Measurements from ENCODE around the gene IPO7.
"Not testable (repeated sequence)": the region's sequence is repeated elsewhere in the genome, so short reads cannot be mapped to it uniquely, and the experiment has no call there.

Gene IPO7

GRCh38 chr11:9357041-9357440, 27.4 kb upstream of the IPO7 start:
- Mint-ChIP-seq H3K27me3 (ENCODE audit: low read depth, poor library complexity) (no peaks in the 10 kb centered on the region), H3K27ac (no peak overlapping the region), H3K4me1 (peaks cover under 1% of the 10 kb centered on the region), H3K9me3 (no peaks in the 10 kb centered on the region), H3K4me3 (no peak overlapping the region), H3K36me3 (ENCODE audit: low read depth) (no peaks in the 10 kb centered on the region)
- TF ChIP-seq, protein P1, sequence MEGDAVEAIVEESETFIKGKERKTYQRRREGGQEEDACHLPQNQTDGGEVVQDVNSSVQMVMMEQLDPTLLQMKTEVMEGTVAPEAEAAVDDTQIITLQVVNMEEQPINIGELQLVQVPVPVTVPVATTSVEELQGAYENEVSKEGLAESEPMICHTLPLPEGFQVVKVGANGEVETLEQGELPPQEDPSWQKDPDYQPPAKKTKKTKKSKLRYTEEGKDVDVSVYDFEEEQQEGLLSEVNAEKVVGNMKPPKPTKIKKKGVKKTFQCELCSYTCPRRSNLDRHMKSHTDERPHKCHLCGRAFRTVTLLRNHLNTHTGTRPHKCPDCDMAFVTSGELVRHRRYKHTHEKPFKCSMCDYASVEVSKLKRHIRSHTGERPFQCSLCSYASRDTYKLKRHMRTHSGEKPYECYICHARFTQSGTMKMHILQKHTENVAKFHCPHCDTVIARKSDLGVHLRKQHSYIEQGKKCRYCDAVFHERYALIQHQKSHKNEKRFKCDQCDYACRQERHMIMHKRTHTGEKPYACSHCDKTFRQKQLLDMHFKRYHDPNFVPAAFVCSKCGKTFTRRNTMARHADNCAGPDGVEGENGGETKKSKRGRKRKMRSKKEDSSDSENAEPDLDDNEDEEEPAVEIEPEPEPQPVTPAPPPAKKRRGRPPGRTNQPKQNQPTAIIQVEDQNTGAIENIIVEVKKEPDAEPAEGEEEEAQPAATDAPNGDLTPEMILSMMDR (IDR thresholded peaks at IDR 0.05), result no peak
- DNase-seq, result no peak

GRCh38 chr11:9360862-9361622, 23.4 kb upstream of the IPO7 start:
- H3K4me3 Mint-ChIP-seq; H3K27me3 Mint-ChIP-seq (ENCODE audit: low read depth, poor library complexity); H3K9me3 Mint-ChIP-seq; H3K36me3 Mint-ChIP-seq (ENCODE audit: low read depth); H3K27ac Mint-ChIP-seq; DNase-seq: not testable (repeated sequence)
- peaks cover 24% of the 10 kb centered on the region for H3K4me1 Mint-ChIP-seq

DNA sequence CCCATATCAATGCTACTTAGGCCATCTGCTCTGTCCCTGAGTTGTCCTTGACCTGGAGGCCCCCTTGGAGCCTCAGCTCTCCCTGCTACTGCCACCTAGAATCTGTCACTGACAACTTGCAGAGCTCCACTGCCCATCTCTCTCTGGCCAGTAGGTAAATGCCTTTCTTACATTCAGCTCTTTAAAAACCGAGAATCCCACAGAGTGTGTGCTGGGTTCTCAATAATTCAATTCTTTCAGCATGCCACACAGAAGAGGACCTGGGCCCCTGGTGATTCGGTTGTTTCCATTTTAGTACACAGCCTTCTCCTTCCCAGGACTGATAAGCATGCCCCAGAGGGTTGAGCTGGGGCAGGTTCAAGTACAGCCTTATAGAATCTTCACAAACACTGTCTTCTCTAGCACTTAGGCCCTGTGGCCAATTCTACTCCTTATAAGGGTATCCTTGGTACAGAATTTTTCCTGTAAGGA, 22.0 kb upstream of the IPO7 start:
- Mint-ChIP-seq H3K36me3 (ENCODE audit: low read depth) (no peaks in the 10 kb centered on the region), H3K27ac (peak overlapping the region; percentile 90), H3K9me3 (no peaks in the 10 kb centered on the region), H3K4me3 (no peak overlapping the region), H3K4me1 (peaks cover 24% of the 10 kb centered on the region), H3K27me3 (ENCODE audit: low read depth, poor library complexity) (peaks cover 3% of the 10 kb centered on the region)
- DNase-seq, result no peak
- TF ChIP-seq, protein P1 (IDR thresholded peaks at IDR 0.05), result no peak

GRCh38 chr11:9363954-9364912, 20.2 kb upstream of the IPO7 start:
- peak; percentile 87 for DNase-seq
- Mint-ChIP-seq H3K4me3 (peak overlapping the region; percentile 82), H3K36me3 (ENCODE audit: low read depth) (no peaks in the 10 kb centered on the region), H3K27ac (peak overlapping the region; percentile 99), H3K4me1 (peaks cover 24% of the 10 kb centered on the region), H3K27me3 (ENCODE audit: low read depth, poor library complexity) (peaks cover 3% of the 10 kb centered on the region), H3K9me3 (no peaks in the 10 kb centered on the region)
- TF ChIP-seq, protein P1 (IDR thresholded peaks at IDR 0.05), result no peak

- H3K9me3 Mint-ChIP-seq, result no peaks in the 10 kb centered on the region
- DNase-seq, result no peak
- no peak overlapping the region for H3K4me3 Mint-ChIP-seq
- H3K27me3 Mint-ChIP-seq (ENCODE audit: low read depth, poor library complexity), result peaks cover 3% of the 10 kb centered on the region
- H3K36me3 Mint-ChIP-seq (ENCODE audit: low read depth), result no peaks in the 10 kb centered on the region
- peaks cover 19% of the 10 kb centered on the region for H3K4me1 Mint-ChIP-seq
- no peak overlapping the region for H3K27ac Mint-ChIP-seq
- TF ChIP-seq, protein P1 (IDR thresholded peaks at IDR 0.05), result no peak
Observed at GRCh38 chr11:9367551-9367950, 16.9 kb upstream of the IPO7 start.

- TF ChIP-seq, protein P1 (IDR thresholded peaks at IDR 0.05), result no peak
- no peak for DNase-seq
- H3K4me1 Mint-ChIP-seq, result peaks cover 8% of the 10 kb centered on the region
- H3K36me3 Mint-ChIP-seq (ENCODE audit: low read depth), result no peaks in the 10 kb centered on the region
- no peak overlapping the region for H3K27ac Mint-ChIP-seq
- peaks cover 3% of the 10 kb centered on the region for H3K27me3 Mint-ChIP-seq (ENCODE audit: low read depth, poor library complexity)
- H3K9me3 Mint-ChIP-seq, result no peaks in the 10 kb centered on the region
- H3K4me3 Mint-ChIP-seq, result no peak overlapping the region
Observed at GRCh38 chr11:9377036-9377435, 7.4 kb upstream of the IPO7 start.

All from nephron progenitor cell (in vitro differentiated cells).